22Rv1 (cell line): ENCODE results near the gene NPR3.

Source experiments
- ZFX ChIP-seq: fragments of 450-650 bp; IDR thresholded peaks from 2 replicates; pipeline ENCODE4 v1.6.1; 2017; ENCODE audit warnings: antibody characterized with exemption, borderline replicate concordance
- TF ChIP-seq, protein P1 (sequence below): fragments of 450-650 bp; IDR thresholded peaks from 2 replicates; pipeline ENCODE4 v1.5.1; 2017; ENCODE audit warnings: mild to moderate bottlenecking

- TF ChIP-seq, protein P1, sequence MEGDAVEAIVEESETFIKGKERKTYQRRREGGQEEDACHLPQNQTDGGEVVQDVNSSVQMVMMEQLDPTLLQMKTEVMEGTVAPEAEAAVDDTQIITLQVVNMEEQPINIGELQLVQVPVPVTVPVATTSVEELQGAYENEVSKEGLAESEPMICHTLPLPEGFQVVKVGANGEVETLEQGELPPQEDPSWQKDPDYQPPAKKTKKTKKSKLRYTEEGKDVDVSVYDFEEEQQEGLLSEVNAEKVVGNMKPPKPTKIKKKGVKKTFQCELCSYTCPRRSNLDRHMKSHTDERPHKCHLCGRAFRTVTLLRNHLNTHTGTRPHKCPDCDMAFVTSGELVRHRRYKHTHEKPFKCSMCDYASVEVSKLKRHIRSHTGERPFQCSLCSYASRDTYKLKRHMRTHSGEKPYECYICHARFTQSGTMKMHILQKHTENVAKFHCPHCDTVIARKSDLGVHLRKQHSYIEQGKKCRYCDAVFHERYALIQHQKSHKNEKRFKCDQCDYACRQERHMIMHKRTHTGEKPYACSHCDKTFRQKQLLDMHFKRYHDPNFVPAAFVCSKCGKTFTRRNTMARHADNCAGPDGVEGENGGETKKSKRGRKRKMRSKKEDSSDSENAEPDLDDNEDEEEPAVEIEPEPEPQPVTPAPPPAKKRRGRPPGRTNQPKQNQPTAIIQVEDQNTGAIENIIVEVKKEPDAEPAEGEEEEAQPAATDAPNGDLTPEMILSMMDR = no peak
- TF ChIP-seq ZFX = no peak
Observed at GRCh38 chr5:32837211-32837610, 126.1 kb downstream of the NPR3 start.
